Tibial nerve (tissue), 4 donors: Measurements from ENCODE around the gene ASB12.

Experiments
- EP300 ChIP-seq, 2 donors: sonication (generic); formaldehyde crosslinking; IDR thresholded peaks; one replicate each; pipeline ENCODE4 v1.6.1; 2017; ENCODE audit warnings: antibody characterized with exemption in 2 of 2, mild to moderate bottlenecking in 1 of 2
- POLR2A ChIP-seq, 2 donors: fragments of 450-650 bp; IDR thresholded peaks; one replicate each; pipeline ENCODE4 v1.6.1; 2017; ENCODE audit warnings: antibody characterized with exemption in 2 of 2, mild to moderate bottlenecking in 2 of 2, moderate library complexity in 2 of 2
- TF ChIP-seq, protein P1 (sequence below), 5 experiments: fragments of 200-600 bp in 3 of 5; fragments of 450-650 bp in 2 of 5; sonication (generic) in 3 of 5; IDR thresholded peaks; one replicate each; pipeline ENCODE4 v1.5.1; 2016 to 2019; ENCODE audit warnings: antibody characterized with exemption in 5 of 5, mild to moderate bottlenecking in 3 of 5, moderate library complexity in 2 of 5

DNA sequence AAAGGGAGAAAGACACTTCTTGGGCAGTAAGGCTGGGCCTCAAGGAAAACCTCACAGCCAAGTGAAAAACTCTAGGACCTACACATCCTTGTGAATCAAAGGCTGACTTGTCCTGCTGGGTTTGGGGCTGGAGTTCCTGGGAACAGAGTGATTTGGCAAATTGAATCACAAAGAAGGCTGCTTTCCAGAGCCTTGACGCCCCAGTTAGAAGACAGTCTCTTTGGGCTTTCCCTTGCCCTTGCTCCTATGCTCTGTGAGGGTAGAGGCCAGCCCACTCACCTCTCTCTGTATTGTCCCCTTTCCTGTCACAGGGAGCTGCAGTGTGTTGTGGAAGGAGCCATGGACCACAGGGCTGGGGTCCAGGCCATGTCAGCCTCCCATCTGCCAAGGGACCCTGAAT lies 34.5 kb downstream of the ASB12 start:
- TF ChIP-seq, protein P1, sequence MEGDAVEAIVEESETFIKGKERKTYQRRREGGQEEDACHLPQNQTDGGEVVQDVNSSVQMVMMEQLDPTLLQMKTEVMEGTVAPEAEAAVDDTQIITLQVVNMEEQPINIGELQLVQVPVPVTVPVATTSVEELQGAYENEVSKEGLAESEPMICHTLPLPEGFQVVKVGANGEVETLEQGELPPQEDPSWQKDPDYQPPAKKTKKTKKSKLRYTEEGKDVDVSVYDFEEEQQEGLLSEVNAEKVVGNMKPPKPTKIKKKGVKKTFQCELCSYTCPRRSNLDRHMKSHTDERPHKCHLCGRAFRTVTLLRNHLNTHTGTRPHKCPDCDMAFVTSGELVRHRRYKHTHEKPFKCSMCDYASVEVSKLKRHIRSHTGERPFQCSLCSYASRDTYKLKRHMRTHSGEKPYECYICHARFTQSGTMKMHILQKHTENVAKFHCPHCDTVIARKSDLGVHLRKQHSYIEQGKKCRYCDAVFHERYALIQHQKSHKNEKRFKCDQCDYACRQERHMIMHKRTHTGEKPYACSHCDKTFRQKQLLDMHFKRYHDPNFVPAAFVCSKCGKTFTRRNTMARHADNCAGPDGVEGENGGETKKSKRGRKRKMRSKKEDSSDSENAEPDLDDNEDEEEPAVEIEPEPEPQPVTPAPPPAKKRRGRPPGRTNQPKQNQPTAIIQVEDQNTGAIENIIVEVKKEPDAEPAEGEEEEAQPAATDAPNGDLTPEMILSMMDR (IDR thresholded peaks at IDR 0.05), result no peak
- TF ChIP-seq POLR2A (IDR thresholded peaks at IDR 0.05), result no peak
- no peak for TF ChIP-seq EP300 (IDR thresholded peaks at IDR 0.05)
